Inferior parietal cortex (tissue), 1 donor: Measurements from ENCODE around the gene NEK8.
A peak's percentile ranks its signal among the peaks of the same experiment; 100 is the strongest.
"Not testable (repeated sequence)": the region's sequence is repeated elsewhere in the genome, so short reads cannot be mapped to it uniquely, and the experiment has no call there.

Experiments
- DNase-seq: peaks from one replicate; pipeline ENCODE4 v3.0.0-alpha.2; 2016; ENCODE audit errors: extremely low spot score

NEK8 gene

DNA sequence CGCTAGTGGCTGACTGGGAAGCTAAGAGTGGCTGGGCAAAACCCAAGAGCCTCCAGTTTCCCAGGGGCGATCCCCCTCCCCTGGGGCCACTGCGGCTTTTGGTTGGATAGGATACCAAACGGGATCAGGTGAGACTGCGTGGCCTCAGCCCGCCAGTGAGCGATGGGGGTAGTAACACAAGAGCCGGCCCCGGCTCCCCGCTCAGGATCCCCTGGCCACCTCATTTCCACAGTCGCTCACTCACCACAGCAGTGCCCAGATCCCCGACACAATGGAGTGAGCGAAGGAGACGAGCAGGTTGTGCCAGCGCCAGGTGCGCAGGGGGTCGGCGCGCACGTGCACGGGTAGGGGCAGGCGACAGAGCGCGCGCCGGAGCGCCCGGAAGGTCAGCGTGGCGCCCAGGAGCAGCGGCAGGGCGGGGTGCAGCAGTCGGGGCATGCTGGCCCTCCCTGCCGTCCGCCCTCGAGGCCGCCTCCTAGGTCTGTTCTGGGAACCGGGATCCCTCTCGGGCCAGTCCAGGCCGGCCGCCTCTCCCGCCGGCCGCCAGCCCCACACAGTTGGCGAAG is 2.8 kb upstream of the NEK8 start:
- peak; percentile 11 for DNase-seq

DNA sequence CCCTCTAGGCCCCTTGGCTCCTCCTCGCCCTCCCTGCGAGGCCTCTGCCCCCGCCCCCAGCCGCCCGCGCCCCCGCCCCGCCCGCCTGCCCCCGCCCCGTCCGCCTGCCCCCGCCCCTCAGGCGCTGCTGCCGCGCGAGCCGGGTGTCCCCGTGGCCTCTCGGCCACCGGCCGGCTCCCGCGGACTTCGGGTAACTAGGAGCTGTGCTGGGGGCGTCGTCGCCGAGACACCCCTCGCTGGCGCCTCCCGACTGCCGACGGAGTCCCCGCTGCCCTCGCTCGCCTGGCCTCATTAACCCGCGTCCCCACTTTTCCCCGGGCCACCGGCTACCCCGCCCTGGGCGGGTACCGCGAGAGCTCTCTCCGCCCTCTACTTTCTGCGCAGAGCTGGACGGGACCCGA is 2.4 kb upstream of the NEK8 start, which contains the start of gene TLCD1:
Gene TLCD1 (minus strand): TSS at position 8 of the 401 bp plus-strand sequence. CDS start 136 bp downstream, outside the sequence.
- DNase-seq = peak; percentile 44

DNA sequence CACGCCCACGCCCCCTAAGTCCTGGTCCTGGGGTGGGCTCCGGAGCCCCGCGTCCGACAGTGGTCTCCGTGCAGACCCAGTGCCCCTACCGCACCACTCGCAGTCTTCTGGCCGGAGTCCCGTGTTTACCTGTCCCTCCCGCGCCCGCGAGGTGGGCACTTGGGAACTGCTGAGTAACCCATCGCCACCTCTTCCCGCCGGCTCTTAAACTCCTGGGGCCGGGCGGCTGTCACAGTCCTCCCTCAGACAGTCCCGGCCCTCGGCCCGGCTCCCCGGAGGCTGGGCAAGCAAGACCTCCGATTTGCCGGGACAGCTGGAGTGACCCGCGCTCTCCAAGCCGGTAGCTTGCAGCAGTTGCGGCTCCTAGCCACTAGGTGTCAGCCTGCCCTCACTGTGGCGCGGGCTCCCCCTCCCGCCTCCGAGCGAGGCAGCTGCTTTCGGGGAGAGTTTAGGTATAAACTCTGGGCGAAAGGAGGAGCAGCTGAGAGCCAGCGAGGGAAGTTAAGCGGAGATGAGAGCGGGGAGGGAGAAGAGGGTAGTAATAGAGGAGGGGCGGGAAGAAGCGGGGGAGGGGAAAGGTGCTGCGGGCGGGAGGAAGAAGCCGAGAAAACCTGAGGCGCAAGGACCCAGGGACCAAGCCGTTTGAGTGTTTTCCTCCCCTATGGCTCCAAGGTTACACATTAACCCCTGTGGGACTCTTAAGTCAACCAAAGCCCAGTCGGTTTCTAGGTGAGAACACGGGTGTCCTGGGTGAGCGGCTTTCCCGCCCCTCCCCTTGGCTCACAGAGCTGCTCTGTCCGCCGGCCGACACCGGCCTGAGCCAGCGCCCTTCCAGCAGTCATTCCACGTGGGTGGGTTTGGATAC is 1.7 kb upstream of the NEK8 start:
- peak; percentile 95 for DNase-seq

DNA sequence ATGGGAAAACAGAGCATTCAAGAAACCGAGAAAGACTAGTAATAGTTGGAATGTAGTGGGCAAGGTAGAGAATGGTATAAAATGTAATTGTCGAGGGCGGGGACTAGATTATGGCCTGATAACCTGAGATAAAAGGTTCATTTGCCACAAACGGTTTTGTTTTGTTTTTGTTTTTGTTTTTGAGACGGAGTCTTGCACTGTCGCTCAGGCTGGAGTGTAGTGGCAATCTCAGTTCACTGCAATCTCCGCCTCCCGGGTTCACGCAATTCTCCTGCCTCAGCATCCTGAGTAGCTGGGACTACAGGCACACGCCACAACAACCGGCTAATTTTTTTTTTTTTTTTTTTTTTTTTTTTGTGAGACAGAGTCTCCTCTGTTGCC is 1.4 kb downstream of the NEK8 start:
- no peak for DNase-seq

DNA sequence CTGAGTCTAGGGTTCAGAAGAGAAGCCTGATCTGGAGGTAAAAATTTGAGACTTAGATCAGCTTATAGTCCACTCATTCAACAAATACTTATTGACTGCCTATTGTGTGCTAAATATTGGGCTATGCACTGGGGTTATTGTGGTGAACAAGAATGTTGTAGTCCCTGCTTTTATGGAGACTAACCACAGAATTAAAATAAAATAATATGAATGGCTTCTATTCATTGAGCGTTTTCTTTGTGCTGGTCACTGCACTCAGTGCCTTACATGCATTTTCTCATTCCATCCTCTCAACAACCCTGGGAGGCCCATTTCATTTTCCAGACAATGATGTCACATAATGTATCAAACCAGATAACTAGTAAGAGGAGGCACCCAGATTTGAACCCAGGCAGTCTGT is 4.8 kb downstream of the NEK8 start:
- no peak for DNase-seq

DNA sequence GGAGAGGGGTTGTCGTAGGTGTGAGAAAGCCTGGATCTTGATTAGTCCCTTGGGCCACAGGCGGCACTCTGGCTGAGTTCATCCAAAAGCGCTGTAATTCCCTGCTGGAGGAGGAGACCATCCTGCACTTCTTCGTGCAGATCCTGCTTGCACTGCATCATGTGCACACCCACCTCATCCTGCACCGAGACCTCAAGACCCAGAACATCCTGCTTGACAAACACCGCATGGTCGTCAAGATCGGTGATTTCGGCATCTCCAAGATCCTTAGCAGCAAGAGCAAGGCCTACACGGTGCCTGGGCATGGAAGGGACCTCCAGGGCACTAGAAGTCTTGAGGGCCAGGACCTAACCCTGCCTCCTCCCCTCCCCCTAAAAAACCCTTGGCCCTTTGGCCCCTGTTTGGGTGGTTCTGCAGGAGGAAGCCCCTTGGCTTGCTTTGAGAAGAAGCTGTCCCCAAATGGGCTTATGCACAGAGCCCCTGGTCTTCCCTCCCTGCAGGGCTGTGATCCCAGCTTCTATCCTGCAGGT is 6.2 kb downstream of the NEK8 start:
- no peak for DNase-seq

DNA sequence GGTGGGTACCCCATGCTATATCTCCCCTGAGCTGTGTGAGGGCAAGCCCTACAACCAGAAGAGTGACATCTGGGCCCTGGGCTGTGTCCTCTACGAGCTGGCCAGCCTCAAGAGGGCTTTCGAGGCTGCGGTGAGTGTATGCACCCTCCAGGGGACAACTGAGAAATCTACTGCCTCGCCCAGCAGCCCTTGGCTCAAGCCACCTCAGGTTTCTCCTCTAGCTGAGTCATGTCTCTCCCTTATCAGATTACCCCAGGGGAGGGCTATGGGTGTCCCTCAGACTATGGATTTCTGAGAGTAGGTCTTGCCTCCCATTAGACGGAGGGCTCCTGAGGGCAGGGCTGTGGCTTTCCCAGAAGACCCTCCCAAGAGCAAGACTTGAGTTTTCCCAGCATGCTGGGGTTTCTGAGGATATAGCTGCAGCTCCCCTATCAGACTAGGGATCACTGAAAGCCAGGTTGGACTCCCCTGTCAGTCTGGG is 6.7 kb downstream of the NEK8 start:
- no peak for DNase-seq

DNA sequence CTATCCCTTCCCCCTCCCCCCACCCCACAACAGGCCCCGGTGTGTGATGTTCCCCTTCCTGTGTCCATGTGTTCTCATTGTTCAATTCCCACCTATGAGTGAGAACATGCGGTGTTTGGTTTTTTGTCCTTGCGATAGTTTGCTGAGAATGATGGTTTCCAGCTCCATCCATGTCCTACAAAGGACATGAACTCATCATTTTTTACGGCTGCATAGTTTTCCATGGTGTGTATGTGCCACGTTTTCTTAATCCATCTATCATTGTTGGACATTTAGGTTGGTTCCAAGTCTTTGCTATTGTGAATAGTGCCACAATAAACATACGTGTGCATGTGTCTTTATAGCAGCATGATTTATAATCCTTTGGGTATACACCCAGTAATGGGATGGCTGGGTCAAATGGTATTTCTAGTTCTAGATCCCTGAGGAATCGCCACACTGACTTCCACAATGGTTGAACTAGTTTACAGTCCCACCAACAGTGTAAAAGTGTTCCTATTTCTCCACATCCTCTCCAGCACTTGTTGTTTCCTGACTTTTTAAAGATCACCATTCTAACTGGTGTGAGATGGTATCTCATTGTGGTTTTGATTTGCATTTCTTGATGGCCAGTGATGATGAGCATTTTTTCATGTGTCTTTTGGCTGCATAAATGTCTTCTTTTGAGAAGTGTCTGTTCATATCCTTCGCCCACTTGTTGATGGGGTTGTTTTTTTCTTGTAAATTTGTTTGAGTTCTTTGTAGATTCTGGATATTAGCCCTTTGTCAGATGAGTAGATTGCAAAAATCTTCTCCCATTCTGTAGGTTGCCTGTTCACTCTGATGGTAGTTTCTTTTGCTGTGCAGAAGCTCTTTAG is 7.6 kb downstream of the NEK8 start:
- DNase-seq = not testable (repeated sequence)

DNA sequence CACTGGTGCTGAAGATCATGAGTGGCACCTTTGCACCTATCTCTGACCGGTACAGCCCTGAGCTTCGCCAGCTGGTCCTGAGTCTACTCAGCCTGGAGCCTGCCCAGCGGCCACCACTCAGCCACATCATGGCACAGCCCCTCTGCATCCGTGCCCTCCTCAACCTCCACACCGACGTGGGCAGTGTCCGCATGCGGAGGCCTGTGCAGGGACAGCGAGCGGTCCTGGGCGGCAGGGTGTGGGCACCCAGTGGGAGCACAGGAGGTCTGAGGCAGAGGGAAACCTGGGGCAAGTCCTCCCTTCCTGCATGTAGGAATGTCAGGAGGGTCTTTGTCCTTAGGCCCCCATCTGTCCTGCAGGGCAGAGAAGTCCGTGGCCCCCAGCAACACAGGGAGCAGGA is 8.7 kb downstream of the NEK8 start:
- DNase-seq = no peak

DNA sequence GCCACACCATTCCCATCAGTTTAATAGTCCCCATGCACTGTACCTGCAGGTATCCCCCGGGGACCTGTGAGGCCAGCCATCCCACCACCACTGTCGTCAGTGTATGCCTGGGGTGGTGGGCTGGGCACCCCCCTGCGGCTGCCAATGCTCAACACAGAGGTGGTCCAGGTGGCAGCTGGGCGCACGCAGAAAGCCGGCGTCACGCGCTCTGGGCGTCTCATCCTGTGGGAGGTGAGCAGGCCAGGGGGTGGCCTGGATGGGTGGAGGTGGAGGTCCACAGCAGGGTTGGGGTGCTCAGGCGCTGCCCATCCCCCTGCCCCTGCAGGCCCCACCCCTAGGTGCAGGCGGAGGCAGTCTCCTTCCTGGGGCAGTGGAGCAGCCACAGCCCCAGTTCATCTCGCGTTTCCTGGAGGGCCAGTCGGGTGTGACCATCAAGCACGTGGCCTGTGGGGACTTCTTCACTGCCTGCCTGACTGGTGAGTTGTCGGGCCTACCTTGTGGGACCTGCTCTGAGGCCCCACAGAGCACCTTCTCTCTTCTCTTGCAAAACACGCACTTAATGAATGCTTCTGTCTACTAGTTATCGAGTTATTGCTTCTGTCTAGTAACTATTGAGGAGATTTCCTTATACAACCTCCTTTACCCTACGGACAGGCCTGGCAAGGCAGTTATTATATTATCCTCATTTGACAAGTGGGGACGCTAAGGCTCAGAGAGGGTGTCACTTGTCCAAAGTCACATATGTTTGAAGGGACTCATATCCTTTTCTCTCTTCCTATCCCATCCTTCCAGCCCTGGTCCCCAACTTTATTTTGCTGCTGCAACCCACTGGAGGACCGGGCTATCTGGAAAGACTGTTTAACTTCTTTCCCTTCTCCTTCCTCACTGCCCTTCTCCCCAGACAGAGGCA is 9.4 kb downstream of the NEK8 start:
- no peak for DNase-seq

DNA sequence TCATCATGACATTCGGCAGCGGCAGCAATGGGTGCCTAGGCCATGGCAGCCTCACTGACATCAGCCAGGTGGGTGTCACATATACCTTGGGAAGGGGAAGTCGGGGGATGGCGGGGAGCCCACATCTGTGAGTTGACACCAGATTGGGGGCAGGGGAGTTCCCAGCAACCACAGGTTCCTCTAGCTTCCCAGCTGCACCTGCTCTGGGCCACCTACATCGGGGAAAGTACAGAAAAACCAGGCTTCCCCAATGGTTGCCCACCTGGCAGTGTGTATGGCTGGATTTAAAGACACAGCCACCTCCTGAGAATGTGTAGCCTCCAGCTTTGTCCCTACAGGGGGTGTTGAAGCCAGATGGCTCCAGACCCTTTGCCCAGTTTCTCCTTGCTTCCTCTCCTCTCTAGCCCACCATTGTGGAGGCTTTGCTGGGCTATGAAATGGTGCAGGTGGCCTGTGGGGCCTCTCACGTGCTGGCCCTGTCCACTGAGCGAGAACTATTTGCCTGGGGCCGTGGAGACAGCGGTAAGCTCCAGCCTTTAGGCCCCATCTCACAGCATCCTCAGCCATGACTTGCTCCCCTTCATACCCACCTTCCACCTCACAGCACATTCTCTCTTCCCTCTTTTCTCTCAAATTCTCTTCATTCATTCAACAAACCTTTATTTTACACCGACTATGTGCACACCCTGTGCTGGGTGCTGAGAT is 10.2 kb downstream of the NEK8 start:
- no peak for DNase-seq

DNA sequence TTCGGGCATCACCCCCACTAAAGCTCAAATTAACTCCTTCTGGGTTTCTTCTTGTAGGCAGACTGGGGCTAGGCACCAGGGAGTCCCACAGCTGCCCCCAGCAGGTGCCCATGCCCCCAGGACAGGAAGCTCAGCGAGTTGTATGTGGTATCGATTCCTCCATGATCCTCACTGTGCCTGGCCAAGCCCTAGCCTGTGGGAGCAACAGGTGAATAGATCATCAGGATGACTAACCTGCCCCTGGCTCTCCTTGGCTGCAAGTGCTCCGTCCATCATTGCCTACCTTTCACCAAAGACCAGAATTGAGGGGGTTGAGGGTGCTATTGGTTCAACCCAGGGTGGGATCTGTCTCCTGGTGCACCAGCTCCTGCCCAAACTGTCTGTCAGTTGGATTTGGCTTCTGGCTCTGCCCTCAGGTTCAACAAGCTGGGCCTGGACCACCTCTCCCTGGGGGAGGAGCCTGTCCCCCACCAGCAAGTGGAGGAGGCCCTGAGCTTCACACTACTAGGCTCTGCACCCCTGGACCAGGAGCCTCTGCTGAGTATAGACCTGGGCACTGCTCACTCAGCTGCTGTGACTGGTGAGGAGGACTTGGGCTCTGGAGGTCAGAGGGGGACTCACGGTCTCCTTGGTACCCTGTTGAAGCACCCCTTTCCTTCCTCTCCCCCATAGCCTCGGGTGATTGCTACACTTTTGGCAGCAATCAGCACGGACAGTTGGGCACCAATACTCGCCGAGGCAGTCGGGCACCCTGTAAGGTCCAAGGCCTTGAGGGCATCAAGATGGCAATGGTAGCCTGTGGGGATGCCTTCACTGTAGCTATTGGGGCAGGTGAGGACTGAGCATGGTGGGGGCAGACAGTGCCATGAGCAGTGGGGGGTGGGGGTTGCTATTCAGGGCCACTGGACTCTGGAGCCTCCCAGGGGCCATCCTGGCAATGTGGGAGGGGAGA is 12.1 kb downstream of the NEK8 start:
- DNase-seq = no peak

DNA sequence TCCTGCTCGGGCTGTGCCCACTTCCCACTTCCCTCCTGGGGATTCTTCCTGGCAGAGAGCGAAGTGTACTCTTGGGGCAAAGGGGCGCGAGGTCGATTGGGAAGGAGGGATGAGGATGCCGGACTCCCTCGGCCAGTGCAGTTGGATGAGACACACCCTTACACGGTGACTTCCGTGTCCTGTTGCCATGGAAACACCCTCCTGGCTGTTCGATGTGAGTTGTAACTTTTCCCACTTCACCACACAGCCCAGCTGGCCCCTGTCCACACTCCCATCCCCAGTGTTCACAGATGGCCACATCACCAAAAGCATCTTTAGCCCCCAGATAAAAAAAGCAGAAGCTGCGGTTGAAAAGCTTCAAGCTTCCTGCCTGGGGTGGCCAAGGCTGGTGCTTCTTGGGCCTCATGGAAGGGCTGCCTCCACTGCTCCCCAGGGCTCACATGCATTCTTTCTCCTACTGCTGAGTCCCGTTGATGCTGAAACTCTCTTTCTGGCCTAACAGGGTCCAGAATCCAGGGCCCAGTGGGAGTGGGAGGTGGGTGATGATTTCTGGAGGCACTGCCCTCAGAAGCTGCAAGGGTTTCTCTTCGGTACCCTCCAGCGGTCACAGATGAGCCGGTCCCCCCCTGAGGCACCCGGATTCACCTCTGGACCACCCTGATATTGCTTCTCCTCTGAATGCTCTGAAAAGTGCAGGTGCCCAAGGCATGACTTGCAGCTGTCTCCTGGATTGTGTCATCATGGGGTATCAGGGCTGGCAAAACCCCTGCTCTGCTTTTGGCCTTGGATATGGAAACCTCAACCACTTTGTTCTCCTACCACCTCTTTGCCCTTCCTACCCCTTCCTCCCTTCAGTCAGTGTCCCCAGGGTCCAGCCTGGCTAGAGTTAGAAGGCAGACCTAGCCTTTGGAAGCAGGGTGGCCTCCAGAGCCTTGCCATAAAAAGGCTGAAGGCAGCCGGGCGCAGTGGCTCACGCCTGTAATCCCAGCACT is 13.1 kb downstream of the NEK8 start:
- DNase-seq = peak; percentile 45

DNA sequence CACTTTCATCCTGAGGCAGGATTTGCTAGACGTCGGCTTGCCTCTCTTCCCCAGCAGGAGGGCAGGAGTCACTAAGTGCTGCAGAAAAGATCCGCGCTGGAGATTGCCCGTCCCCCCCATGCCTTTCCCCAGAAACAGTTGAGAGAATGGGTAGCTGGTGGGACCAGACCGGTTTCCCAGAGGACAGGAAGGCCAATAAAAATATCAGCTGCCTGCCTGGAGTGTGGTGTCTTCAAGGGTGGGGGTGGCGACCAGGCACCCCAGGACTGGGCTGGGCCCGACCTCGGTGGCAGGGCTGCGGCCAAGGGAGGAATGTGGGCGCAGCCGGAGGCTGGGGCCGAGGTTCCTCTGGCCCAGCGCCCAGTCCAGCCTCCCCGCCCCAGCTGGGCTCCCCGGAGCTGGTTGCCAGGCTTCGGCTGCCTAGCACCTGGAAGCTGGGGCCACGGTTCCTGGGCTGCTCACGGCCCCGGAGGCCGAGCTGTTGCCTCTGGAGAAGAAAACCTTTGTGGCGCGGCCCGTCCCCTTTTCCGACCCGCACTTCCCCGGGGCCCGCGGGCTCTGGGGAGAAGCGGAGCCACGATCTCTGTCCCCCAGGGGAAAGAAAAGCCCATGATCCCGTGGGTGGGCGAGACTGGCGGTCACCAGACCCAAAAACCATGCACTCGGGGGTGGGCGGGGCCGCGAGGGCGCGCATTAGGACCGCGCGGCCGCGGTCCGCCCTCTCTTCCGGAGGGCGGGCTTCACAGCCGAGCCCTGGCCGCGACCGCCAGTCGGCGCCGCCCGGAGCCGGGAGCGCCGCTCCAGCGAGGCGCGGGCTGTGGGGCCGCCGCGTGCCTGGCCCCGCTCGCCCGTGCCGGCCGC is 14.9 kb downstream of the NEK8 start, which contains the start of gene TRAF4:
Gene TRAF4 (plus strand): TSS at position 769 of the 861 bp plus-strand sequence. CDS start 102 bp downstream, outside the sequence.
- peak; percentile 72 for DNase-seq

DNA sequence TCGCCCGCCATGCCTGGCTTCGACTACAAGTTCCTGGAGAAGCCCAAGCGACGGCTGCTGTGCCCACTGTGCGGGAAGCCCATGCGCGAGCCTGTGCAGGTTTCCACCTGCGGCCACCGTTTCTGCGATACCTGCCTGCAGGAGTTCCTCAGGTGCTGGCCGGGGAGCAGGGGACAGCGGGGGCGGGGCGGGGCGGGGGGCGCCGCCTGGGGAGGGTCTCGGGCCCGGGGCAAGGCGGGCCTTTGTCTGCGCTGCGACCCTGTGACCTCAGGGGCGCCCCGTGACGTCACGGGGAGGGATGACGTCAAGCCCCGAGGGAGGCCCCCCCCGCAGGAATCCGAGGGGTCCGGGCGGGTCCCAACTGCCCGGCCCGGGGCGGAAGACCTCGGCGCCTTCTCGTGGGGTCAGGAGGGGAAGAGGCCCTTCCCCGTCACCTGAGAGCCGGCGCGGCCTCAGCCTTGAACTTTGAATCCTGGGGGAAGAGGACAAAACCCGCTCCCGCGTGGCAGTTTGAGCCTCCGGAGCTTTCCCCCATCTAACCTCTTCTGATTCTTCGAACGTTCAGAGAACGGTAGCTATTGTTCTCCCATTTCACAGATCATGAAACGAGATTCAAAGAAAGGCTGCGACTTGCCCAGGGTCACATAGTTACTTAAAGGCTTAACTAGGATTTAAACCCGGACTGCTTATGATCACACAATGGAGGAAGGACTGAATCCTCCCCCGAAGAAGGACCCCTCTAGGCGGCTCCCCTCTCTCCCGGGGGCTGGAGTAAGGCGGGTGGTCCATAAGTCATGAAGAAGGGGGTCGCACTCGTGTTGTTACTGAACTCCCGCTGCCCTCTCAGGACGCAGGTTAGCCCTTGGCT is 15.8 kb downstream of the NEK8 start:
- peak; percentile 47 for DNase-seq
